K562 (cell line): Measurements from ENCODE around the gene FBXO11. TPM values are rescaled to one million over a fixed set of nuclear protein-coding genes. Genes with fewer than 3 reads are reported as not detected.

Source experiments
- CBX2 ChIP-seq: fragments of 200-600 bp; sonication (generic); IDR thresholded peaks from one replicate; pipeline ENCODE4 v1.6.1; 2012; ENCODE audit warnings: mild to moderate bottlenecking, low read length, inconsistent platforms; ENCODE audit not compliant: insufficient read depth, poor library complexity, severe bottlenecking
- CTBP1 ChIP-seq: fragments of 450-650 bp; IDR thresholded peaks from 2 replicates; pipeline ENCODE4 v1.6.1; 2016; ENCODE audit warnings: borderline replicate concordance
- HMG20B ChIP-seq: fragments of 250-450 bp; sonication (Bioruptor Pico); IDR thresholded peaks from 2 replicates; pipeline ENCODE4 v1.5.0; 2021; ENCODE audit warnings: mild to moderate bottlenecking
- HOXB6 ChIP-seq: fragments of 250-450 bp; sonication (Bioruptor Pico); IDR thresholded peaks from 2 replicates; pipeline ENCODE4 v1.5.1; 2022; ENCODE audit warnings: mild to moderate bottlenecking, borderline replicate concordance
- ILF3 ChIP-seq: fragments of 450-650 bp; IDR thresholded peaks from 2 replicates; pipeline ENCODE4 v1.6.1; 2018; ENCODE audit warnings: antibody characterized with exemption, mild to moderate bottlenecking, moderate library complexity, borderline replicate concordance
- MAX ChIP-seq: sonication (generic); formaldehyde crosslinking; IDR thresholded peaks from 2 replicates; pipeline ENCODE4 v1.9.0; 2022; ENCODE audit warnings: mild to moderate bottlenecking, missing genetic modification reagents
- MTA2 ChIP-seq: fragments of 450-650 bp; IDR thresholded peaks from 2 replicates; pipeline ENCODE4 v1.6.1; 2016; ENCODE audit warnings: low read depth
- PHF21A ChIP-seq: fragments of 450-650 bp; IDR thresholded peaks from 2 replicates; pipeline ENCODE4 v1.6.1; 2017; ENCODE audit warnings: low read depth, borderline replicate concordance
- ZBED1 ChIP-seq: IDR thresholded peaks from 2 replicates; pipeline ENCODE4 v1.6.1; 2014
- ZBTB1 ChIP-seq: sonication (generic); formaldehyde crosslinking; IDR thresholded peaks from 2 replicates; pipeline ENCODE4 v1.8.1; 2023; ENCODE audit warnings: missing genetic modification reagents, low read depth, mild to moderate bottlenecking, borderline replicate concordance
- ZBTB11 ChIP-seq, 3 experiments: fragments of 200-800 bp in 1 of 3; fragments of 250-450 bp in 1 of 3; fragments of 450-650 bp in 1 of 3; sonication (Bioruptor Pico) in 1 of 3; sonication (Bioruptor generic) in 1 of 3; formaldehyde crosslinking in 1 of 3; IDR thresholded peaks; 2 replicates each; pipeline versions ENCODE4 v1.6.1 to v1.8.0; 2016 to 2022; ENCODE audit warnings: mild to moderate bottlenecking in 2 of 3, missing genetic modification characterization in 2 of 3, missing compliant biosample characterization in 1 of 3, moderate library complexity in 1 of 3
- ZNF140 ChIP-seq: fragments of 250-450 bp; sonication (Bioruptor Pico); IDR thresholded peaks from 2 replicates; pipeline ENCODE4 v1.8.0; 2021; ENCODE audit warnings: moderate library complexity, mild to moderate bottlenecking, inconsistent platforms
- ZNF586 ChIP-seq: fragments of 450-650 bp; formaldehyde crosslinking; conservative IDR thresholded peaks from 2 replicates; pipeline ENCODE4 v1.4.0; 2020; ENCODE audit warnings: mild to moderate bottlenecking, moderate library complexity
- polyA plus RNA-seq, 8 experiments: library from polyadenylated mRNA; depleted of rRNA in 4 of 8; stranded (reverse) in 5 of 8; unstranded in 3 of 8; fragments of >200 nt; fragmentation: Nextera tagmentation in 2 of 8; fragmentation: Illumina TruSeq in 1 of 8; extraction: Ambion mirVana in 2 of 8; extraction: Trizol in 1 of 8; gene quantifications; 2 replicates each; pipeline versions ENCODE4 v1.2.1 to v1.2.3, GENCODE V29; 2011 to 2014; ENCODE audit warnings: inconsistent platforms in 1 of 8, missing spikeins in 1 of 8
- total RNA-seq, 7 experiments: library from RNA; depleted of rRNA in 6 of 7; stranded (reverse); fragments of >200 nt in 6 of 7; fragmentation: Illumina TruSeq in 2 of 7; extraction: Trizol in 2 of 7; gene quantifications; 2 replicates each; pipeline versions ENCODE4 v1.2.1 to v1.2.3, GENCODE V29; 2011 to 2021; ENCODE audit warnings: low replicate concordance in 1 of 7
- TF ChIP-seq, protein P1 (sequence below): sonication (generic); IDR thresholded peaks from 2 replicates; pipeline ENCODE4 v1.6.1; 2016
- TF ChIP-seq, protein P2 (sequence below), 2 experiments: fragments of 250-450 bp in 1 of 2; fragments of 450-650 bp in 1 of 2; sonication (Bioruptor Pico) in 1 of 2; IDR thresholded peaks; 2 replicates each; pipeline versions ENCODE4 v1.6.1 to v1.8.0; 2016 to 2021; ENCODE audit warnings: mild to moderate bottlenecking in 2 of 2, moderate library complexity in 2 of 2, missing compliant biosample characterization in 1 of 2, missing genetic modification characterization in 1 of 2

Gene FBXO11
- total and polyA plus RNA-seq, 9 of the 15 experiments (the other 6 are each of a cell fraction or from before 2014, with no cell fraction given) = 8.8 to 44.5 (median 24.1) TPM

GRCh38 chr2:47899915-47900816 lies 6.1 kb downstream of the FBXO11 start (continued):
- TF ChIP-seq MTA2 (no peak), ZBTB1 (CRISPR knock-in tag) (no peak), MAX (no peak), ILF3 (no peak), ZNF586 (CRISPR knock-in tag) (no peak), CBX2 (no peak), HOXB6 (CRISPR knock-in tag) (0 out of 2 replicates have a peak, but pooled peaks have one; percentile 53), HMG20B (CRISPR knock-in tag) (no peak), ZBED1 (no peak), PHF21A (no peak), CTBP1 (no peak), ZBTB11 (CRISPR knock-in tag; IDR thresholded peaks at IDR 0.05) (peak in 1 of 3 experiments; percentile 66; a peak in 2 of 6 replicates), ZNF140 (CRISPR knock-in tag) (peak; percentile 80)
- TF ChIP-seq, protein P1, sequence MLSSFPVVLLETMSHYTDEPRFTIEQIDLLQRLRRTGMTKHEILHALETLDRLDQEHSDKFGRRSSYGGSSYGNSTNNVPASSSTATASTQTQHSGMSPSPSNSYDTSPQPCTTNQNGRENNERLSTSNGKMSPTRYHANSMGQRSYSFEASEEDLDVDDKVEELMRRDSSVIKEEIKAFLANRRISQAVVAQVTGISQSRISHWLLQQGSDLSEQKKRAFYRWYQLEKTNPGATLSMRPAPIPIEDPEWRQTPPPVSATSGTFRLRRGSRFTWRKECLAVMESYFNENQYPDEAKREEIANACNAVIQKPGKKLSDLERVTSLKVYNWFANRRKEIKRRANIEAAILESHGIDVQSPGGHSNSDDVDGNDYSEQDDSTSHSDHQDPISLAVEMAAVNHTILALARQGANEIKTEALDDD = peak; percentile 93
- TF ChIP-seq, protein P2, sequence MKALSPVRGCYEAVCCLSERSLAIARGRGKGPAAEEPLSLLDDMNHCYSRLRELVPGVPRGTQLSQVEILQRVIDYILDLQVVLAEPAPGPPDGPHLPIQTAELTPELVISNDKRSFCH (CRISPR knock-in tag; IDR thresholded peaks at IDR 0.05) = 0 out of 2 replicates have a peak, but pooled peaks have one; percentile 45
- TF ChIP-seq, protein P2 (tag; IDR thresholded peaks at IDR 0.05) = no peak
